CD4-positive, alpha-beta T cell treated with Interferon gamma for 1 hour (primary cell): Measurements from ENCODE around the gene FSHB.

Experiments used
- DNase-seq: peaks from one replicate; pipeline ENCODE4 v3.0.0-alpha.2; 2020

Gene FSHB

GRCh38 chr11:30270671-30271070, 39.9 kb downstream of the FSHB start:
- no peak for DNase-seq

GRCh38 chr11:30277176-30277575, 46.4 kb downstream of the FSHB start:
- no peak for DNase-seq

- DNase-seq = no peak
These were observed 49.0 kb downstream of the FSHB start for GRCh38 chr11:30279796-30280195.

- DNase-seq = no peak
These were observed 50.9 kb downstream of the FSHB start for GRCh38 chr11:30281476-30282288.

- DNase-seq = no peak
These were observed 51.4 kb downstream of the FSHB start for GRCh38 chr11:30282289-30282631.
